AG04449 (cell line): ENCODE data around the gene GGT6.
"Not testable (repeated sequence)": the region's sequence is repeated elsewhere in the genome, so short reads cannot be mapped to it uniquely, and the experiment has no call there.

Source experiments
- CTCF ChIA-PET: fragments of 350-600 bp; formaldehyde crosslinking; extraction: SDS; loops from one replicate; lab custom pipeline; 2021; ENCODE audit warnings: antibody characterized with exemption; lab: Yijun Ruan, JAX
- POLR2A ChIA-PET: fragments of 400-600, 350-600 bp; formaldehyde crosslinking; extraction: SDS; loops from one replicate; lab custom pipeline; 2020; ENCODE audit warnings: antibody characterized with exemption, inconsistent platforms; lab: Yijun Ruan, JAX
- DNase-seq: peaks from one replicate; pipeline ENCODE4 v3.0.0-alpha.2; 2010; ENCODE audit warnings: low read depth, low spot score
- H3K4me3 ChIP-seq: 2 replicates; pipeline ENCODE4 v1.5.1; 2011; ENCODE audit warnings: low read depth, mild to moderate bottlenecking, control low read depth, low read length
- CTCF ChIP-seq: IDR thresholded peaks from one replicate; pipeline ENCODE4 v1.5.1; 2011; ENCODE audit warnings: mild to moderate bottlenecking, moderate library complexity, low read length, control low read depth, inconsistent platforms; ENCODE audit not compliant: insufficient read depth; ENCODE audit errors: missing control alignments

The GGT6 gene

GRCh38 chr17:4592240-4593005, 32.0 kb upstream of the GGT6 start:
- ChIA-PET CTCF (no interaction called here), POLR2A (no interaction called here)
- TF ChIP-seq CTCF, result no peak
- DNase-seq, result no peak
- no peak overlapping the region for H3K4me3 ChIP-seq

- ChIA-PET POLR2A (no interaction called here), CTCF (interaction anchor here (1.0 to 1.5 kb wide), 2 partner anchors 24 to 34 kb away, joined by 3 to 7 read pairs; no protein-coding TSS in a partner anchor)
- H3K4me3 ChIP-seq, result no peak overlapping the region
- TF ChIP-seq CTCF, result no peak
- DNase-seq, result no peak
Observed at GRCh38 chr17:4591529-4591928, 31.2 kb upstream of the GGT6 start.

- ChIA-PET POLR2A (no interaction called here), CTCF (interaction anchor here (1.0 to 1.5 kb wide), 2 partner anchors 24 to 35 kb away, joined by 3 to 7 read pairs; no protein-coding TSS in a partner anchor)
- no peak for TF ChIP-seq CTCF
- no peak overlapping the region for H3K4me3 ChIP-seq
- no peak for DNase-seq
Observed at GRCh38 chr17:4590981-4591453, 30.6 kb upstream of the GGT6 start.

GRCh38 chr17:4590042-4590441, 29.7 kb upstream of the GGT6 start:
- CTCF ChIA-PET, result interaction anchor here (1.5 kb wide), 1 partner anchor 23 kb away, joined by 7 read pairs; no protein-coding TSS in a partner anchor
- DNase-seq, POLR2A ChIA-PET, H3K4me3 ChIP-seq: not testable (repeated sequence)

GRCh38 chr17:4588898-4589625, 28.7 kb upstream of the GGT6 start:
- H3K4me3 ChIP-seq, result no peak overlapping the region
- TF ChIP-seq CTCF, result no peak
- POLR2A ChIA-PET, result no interaction called here

GRCh38 chr17:4588391-4588790, 28.0 kb upstream of the GGT6 start:
- ChIA-PET CTCF (interaction anchor here (0.9 to 3.3 kb wide), 3 partner anchors 9 to 49 kb away, joined by 3 to 34 read pairs (median 7); no protein-coding TSS in a partner anchor), POLR2A (no interaction called here)
- TF ChIP-seq CTCF, result no peak

More at GRCh38 chr17:4588898-4589625, 28.7 kb upstream of the GGT6 start:
- DNase-seq, result no peak
- CTCF ChIA-PET, result interaction anchor here (0.9 to 3.3 kb wide), 2 partner anchors 22 to 48 kb away, joined by 3 to 34 read pairs; no protein-coding TSS in a partner anchor

More at GRCh38 chr17:4588391-4588790, 28.0 kb upstream of the GGT6 start:
- no peak overlapping the region for H3K4me3 ChIP-seq
- no peak for DNase-seq
